PFSK-1 (cell line): ENCODE measurements around the gene CDON.

Source experiments
- FOXP2 ChIP-seq: optimal IDR thresholded peaks from 2 replicates; pipeline ENCODE3; 2011; ENCODE audit warnings: borderline replicate concordance, control low read depth, inconsistent platforms; ENCODE audit not compliant: insufficient read depth; ENCODE audit errors: extremely low read length, extremely low read depth
- POLR2AphosphoS5 ChIP-seq: IDR thresholded peaks from 2 replicates; pipeline ENCODE4 v1.6.1; 2012; ENCODE audit warnings: low read depth, mild to moderate bottlenecking, control low read depth, low read length, moderate library complexity
- REST ChIP-seq, 2 experiments: IDR thresholded peaks; 2 replicates each; pipeline versions ENCODE4 v1.6.1 to v1.8.0; 2011 to 2012; ENCODE audit warnings: low read depth in 2 of 2, low read length in 2 of 2, control low read depth in 1 of 2, inconsistent platforms in 1 of 2, mild to moderate bottlenecking in 1 of 2, moderate library complexity in 1 of 2; ENCODE audit not compliant: insufficient read depth in 1 of 2
- SIN3A ChIP-seq: IDR thresholded peaks from 2 replicates; pipeline ENCODE4 v1.6.1; 2012; ENCODE audit warnings: mild to moderate bottlenecking, low read length, moderate library complexity, borderline replicate concordance; ENCODE audit not compliant: insufficient read depth
- TAF1 ChIP-seq: IDR thresholded peaks from 2 replicates; pipeline ENCODE4 v1.6.1; 2012; ENCODE audit warnings: low read length, control low read depth, borderline replicate concordance; ENCODE audit not compliant: insufficient read depth

- TF ChIP-seq TAF1 (no peak), POLR2AphosphoS5 (no peak), SIN3A (no peak), REST (IDR thresholded peaks at IDR 0.05; ENCODE audit: insufficient read depth in 1 of 2, low read depth in 2 of 2, low read length in 2 of 2) (no peak), FOXP2 (no peak)
Measured at GRCh38 chr11:125931668-125932067, 131.0 kb downstream of the CDON start.
